ENCODE data around the gene NKX1-2.

NKX1-2 gene

GRCh38 chr10:124450012-124450782 is at the start of gene NKX1-2:
Gene NKX1-2 (minus strand): TSS chr10:124450035. CDS start chr10:124449943, 92 bp downstream.
- no peak within 1 kb of the TSS for H3K27ac ChIP-seq
- TF ChIP-seq CTCF (conservative IDR thresholded peaks at IDR 0.05) = no peak
- TF ChIP-seq ZFX (IDR thresholded peaks at IDR 0.05) = no peak

GRCh38 chr10:124498056-124498455 is 48.2 kb upstream of the NKX1-2 start:
- TF ChIP-seq ZFX (IDR thresholded peaks at IDR 0.05) (no peak), CTCF (conservative IDR thresholded peaks at IDR 0.05) (no peak)
- H3K27ac ChIP-seq = no peak overlapping the region

DNA sequence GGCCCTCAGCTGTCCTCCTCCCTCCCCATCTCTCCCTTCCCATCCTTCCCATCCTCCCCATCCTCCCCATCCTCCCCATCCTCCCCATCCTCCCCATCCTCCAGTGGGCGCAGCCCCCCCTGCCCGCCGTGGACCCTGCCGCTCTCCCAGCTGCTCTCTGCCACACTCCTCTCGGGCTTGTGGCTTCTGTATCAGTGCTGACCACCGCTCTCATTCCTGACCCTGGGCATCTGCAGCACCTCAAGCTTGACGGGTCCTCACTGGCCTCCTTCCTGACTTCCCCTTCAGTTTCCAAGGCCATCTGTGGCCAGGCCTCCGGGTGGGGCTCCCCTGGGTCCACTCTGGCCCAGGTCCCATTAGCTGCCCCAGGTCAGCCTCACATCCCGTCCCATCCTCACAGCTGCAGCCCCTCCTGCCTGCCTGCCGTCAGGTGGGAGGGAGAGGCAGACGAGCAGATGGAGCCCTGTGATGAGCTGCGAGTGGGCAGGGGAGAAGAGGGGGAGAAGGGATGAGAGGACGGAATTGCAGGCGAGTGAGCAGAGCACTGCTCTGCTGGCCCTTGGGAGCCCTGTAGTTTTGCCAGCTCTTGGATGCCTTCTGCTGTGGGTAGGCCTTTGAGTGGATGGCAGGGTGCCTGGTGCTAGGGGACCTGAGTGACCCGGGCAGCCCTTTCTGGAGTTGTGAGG is 47.5 kb upstream of the NKX1-2 start:
- TF ChIP-seq ZFX (IDR thresholded peaks at IDR 0.05) (no peak), CTCF (conservative IDR thresholded peaks at IDR 0.05) (no peak)
- H3K27ac ChIP-seq = no peak overlapping the region

DNA sequence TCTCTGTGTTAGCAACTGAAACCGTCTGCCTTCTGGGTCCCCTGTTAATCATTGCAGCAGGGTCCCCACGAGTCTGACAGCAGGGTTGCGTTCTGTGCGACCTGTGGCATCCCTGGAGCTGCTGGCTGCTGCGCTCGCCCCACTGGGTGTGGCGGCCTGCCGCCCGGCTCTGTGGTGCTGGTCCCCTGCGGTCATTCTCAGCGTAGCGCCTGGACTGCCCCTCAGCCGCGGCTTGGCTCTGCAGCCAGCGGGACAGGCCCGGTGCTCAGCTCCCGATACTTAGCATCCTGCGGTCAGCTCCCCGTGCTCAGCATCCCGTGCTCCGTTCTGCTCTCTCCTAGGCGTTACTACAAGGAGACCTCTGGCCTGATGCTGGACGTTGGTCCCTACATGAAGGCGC is 46.8 kb upstream of the NKX1-2 start:
- TF ChIP-seq ZFX (IDR thresholded peaks at IDR 0.05) (no peak), CTCF (conservative IDR thresholded peaks at IDR 0.05) (no peak)
- no peak overlapping the region for H3K27ac ChIP-seq

DNA sequence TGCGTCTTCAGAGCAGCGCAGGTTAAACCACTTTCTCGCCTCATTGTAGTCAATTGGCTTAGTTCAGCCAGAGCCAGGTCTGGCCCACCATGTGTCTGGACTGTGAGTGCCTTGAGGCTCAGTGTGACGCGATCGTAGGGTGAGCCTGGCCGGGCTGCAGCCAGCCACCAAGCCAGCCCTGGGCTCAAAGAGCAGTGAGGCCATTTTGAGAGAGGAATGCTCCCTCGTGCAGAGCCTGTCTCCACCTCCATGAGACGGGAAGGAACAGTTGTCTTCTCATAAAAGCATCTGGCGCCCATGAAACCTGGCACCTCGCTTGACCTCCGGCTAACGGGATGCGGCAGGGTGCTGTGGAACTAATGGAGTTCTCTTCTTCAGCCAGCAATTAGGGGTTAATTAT is 46.3 kb upstream of the NKX1-2 start:
- H3K27ac ChIP-seq = no peak overlapping the region
- TF ChIP-seq ZFX (IDR thresholded peaks at IDR 0.05) (no peak), CTCF (conservative IDR thresholded peaks at IDR 0.05) (no peak)

DNA sequence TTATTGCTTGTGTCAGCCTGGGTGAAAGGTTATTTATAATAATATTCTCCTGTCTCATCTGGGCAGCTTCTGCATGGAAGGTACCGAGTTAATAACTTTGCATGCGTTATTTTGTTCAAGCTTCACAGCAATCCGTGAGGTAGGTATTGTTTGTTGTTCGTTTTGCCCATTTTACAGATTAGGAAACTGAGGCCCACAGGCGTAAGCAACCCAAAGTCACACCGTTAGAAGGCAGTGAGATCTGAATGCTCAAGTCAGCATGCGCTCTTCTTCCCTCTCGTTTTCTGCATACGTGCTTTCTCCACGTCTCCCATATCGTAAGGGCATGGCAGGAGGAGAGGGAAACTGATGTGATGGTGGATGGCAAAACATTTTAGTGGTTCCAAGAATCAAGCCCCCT is 45.9 kb upstream of the NKX1-2 start:
- no peak overlapping the region for H3K27ac ChIP-seq
- TF ChIP-seq CTCF (conservative IDR thresholded peaks at IDR 0.05) (no peak), ZFX (IDR thresholded peaks at IDR 0.05) (no peak)

- no peak overlapping the region for H3K27ac ChIP-seq
- TF ChIP-seq ZFX (IDR thresholded peaks at IDR 0.05) (no peak), CTCF (conservative IDR thresholded peaks at IDR 0.05) (no peak)
These were observed 45.3 kb upstream of the NKX1-2 start for GRCh38 chr10:124495162-124495561.

Measured in C4-2B (cell line).